Activated naive CD4-positive, alpha-beta T cell treated with anti-CD3 and anti-CD28 coated beads, Interleukin-2, amount 50 U/mL, for 72 hours (primary cell): ENCODE data around the gene GPR21. TPM values are rescaled to one million over a fixed set of nuclear protein-coding genes. Genes with fewer than 3 reads are reported as not detected.
A peak's percentile ranks its signal among the peaks of the same experiment; 100 is the strongest.

Experiments used
- ATAC-seq, 2 donors: fragments of 150-1000 bp; cut with Tn5 transposase; 2 replicates each; pipeline ENCODE4 v1.10.0; 2021; ENCODE audit warnings: mild to moderate bottlenecking in 2 of 2, moderate library complexity in 2 of 2
- DNase-seq, 2 donors: peaks; one replicate each; pipeline ENCODE4 v3.0.0; 2021 to 2022; ENCODE audit warnings: low spot score in 2 of 2
- H3K27ac Mint-ChIP-seq, 2 donors: one replicate each; pipeline ENCODE4 v1.8.0; 2022; ENCODE audit warnings: mild to moderate bottlenecking in 2 of 2, mixed read lengths in 2 of 2
- H3K36me3 Mint-ChIP-seq, 2 donors: one replicate each; pipeline ENCODE4 v1.8.0; 2022; ENCODE audit warnings: mixed read lengths in 2 of 2
- H3K9me3 Mint-ChIP-seq, 2 donors: one replicate each; pipeline ENCODE4 v1.8.0; 2022; ENCODE audit warnings: mixed read lengths in 2 of 2
- total RNA-seq, 2 donors: library from RNA; stranded (reverse); gene quantifications; one replicate each; pipeline ENCODE4 v1.2.3, GENCODE V29; 2022

The GPR21 gene
- total RNA-seq, 2 donors from 2014 or later = 0.23 to 1.7 TPM

DNA sequence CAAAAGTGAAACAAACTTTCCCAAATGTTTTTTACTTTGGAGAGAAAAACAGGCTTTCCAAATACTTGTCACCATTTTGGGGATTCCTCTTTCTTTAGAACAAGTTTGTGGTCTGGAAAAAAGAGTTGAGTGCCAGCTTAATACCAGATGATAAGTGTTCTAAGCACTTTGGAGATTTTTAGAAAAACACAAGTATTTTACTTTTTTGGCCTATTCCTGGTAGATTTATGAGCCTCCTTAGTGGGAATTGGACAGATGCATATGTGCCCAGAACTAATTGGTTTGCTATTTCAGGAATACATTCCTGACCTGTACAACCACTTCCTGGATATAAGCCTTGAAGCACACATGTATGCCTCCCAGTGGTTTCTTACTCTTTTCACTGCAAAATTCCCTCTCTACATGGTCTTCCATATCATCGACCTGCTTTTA, 40.5 kb downstream of the GPR21 start:
- DNase-seq (no peak), ATAC-seq (no peak)
- Mint-ChIP-seq H3K27ac (no peak overlapping the region), H3K9me3 (no peaks in the 10 kb centered on the region), H3K36me3 (peaks cover 0 to 13% of the 10 kb centered on the region in 2 donors)

DNA sequence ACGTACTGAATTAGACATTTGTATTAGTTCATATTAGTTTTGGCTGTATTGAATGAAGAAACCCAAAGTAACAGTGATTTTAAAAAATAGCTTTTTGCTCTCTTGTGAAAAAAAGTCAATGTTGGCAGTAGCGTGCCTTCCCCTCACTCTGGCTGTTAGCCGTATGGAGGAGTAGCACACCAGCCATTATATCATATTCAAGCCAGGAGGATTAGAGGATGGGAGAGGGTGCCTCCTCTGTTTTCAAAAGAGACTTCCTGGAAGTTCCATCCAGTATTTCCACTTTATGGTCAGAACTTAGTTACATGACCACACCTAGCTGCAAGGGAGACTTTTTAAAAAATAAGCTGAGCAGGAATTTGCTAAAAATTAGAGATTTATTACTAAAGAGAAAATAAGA, 41.2 kb downstream of the GPR21 start:
- ATAC-seq (no peak), DNase-seq (no peak)
- Mint-ChIP-seq H3K9me3 (no peaks in the 10 kb centered on the region), H3K36me3 (peaks cover 0 to 13% of the 10 kb centered on the region in 2 donors), H3K27ac (no peak overlapping the region)

DNA sequence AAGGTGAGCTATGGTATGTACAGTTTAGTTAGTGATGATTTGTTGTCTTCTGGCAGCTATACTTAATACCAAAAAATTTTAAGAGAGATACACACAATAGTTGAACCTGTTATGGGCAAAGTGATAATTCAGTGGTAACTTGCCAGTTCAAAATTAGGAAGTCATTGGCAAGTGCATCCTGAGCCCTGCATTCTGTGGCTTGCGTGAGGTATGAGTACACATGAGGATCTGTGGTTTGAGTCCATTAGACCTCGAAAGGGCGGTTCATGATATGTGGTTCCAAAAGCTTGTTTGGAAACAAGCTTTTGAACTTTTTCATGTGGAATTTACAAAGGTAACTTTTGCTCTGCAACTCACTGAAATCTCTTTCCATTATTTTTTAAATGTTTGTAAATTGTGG, 47.0 kb downstream of the GPR21 start:
- no peak for ATAC-seq
- DNase-seq = no peak
- H3K9me3 Mint-ChIP-seq = no peaks in the 10 kb centered on the region

DNA sequence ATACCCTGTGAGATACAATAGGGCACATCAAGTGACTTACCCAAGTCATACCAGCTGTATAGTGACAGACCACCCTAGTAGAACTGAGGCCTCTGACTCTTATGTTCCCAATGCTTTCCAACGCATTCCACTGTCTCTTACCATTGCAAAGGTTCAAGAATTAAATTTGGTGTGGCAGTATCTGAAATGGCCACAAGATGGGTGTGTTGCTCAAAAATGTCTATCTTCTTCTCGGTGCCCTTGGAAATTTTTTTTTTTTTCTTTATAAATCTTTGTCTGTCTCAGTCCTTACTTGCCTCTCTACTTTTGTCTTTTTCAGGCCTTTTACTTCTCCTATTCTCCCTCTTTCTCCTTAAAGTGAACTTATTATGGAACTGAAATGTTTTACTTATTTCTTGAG, 48.4 kb downstream of the GPR21 start:
- peaks cover 0 to 6% of the 10 kb centered on the region in 2 donors for H3K36me3 Mint-ChIP-seq
- DNase-seq (peak in 1 of 2 donors; percentile 19), ATAC-seq (no peak)
- no peaks in the 10 kb centered on the region for H3K9me3 Mint-ChIP-seq
- no peak overlapping the region for H3K27ac Mint-ChIP-seq

More for the DNA sequence above, 47.0 kb downstream of the GPR21 start:
- Mint-ChIP-seq H3K27ac (no peak overlapping the region), H3K36me3 (peaks cover 0 to 6% of the 10 kb centered on the region in 2 donors)

DNA sequence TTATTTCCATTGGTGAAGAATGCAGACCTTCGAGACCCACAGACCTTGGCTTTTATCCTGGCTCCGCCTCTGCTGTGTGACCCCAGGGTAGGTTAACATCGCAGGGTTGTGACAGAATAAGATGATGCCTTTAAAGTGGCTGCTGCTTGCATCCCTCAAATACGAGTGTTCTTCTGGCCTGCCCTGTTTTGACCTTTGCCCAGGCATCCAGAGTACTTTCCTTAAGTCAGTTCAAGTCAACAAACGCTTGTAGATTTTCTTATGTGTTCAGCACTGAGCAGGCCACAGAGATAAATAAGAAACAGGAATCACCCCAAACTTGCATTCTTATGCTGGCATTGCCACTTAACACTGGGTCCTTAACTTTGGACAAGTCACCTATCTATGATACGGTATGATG, 50.2 kb downstream of the GPR21 start:
- no peaks in the 10 kb centered on the region for H3K9me3 Mint-ChIP-seq
- H3K27ac Mint-ChIP-seq = no peak overlapping the region
- peaks cover 0 to 6% of the 10 kb centered on the region in 2 donors for H3K36me3 Mint-ChIP-seq
- ATAC-seq = no peak
- no peak for DNase-seq

DNA sequence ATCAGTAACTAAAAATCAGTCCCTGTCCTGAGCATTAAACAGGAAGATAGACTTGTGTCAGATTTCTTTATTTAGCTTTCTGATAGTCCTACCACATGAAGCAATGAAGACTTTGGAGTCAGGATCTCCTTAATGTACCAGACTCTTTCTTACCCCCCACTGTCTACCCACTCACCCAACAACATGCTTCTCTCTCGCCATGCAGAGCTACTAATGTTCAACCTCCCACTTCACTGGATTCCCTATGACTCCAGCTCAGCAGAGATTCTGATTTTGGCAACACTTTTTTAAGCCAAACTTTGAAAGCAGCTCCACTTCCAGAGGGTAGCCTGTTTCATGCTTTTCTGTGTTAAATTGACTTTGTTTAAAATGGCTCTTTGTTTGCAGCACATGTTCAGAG, 50.8 kb downstream of the GPR21 start:
- Mint-ChIP-seq H3K27ac (no peak overlapping the region), H3K36me3 (peaks cover 0 to 6% of the 10 kb centered on the region in 2 donors), H3K9me3 (no peaks in the 10 kb centered on the region)
- DNase-seq = no peak
- ATAC-seq = no peak

Other genes with a start within 250 kb of the GPR21 start
- not detected for gene OR5C1, start 244.7 kb upstream of the GPR21 start, total RNA-seq
- gene OR1K1, start 233.5 kb upstream of the GPR21 start, total RNA-seq = not detected
- gene PDCL, start 205.1 kb upstream of the GPR21 start, total RNA-seq = 10 to 100 TPM; 19.1 to 28.5 TPM
- gene RC3H2, start 128.3 kb upstream of the GPR21 start, total RNA-seq = 10 to 100 TPM; 30.5 to 38.6 TPM
- gene ZBTB6, start 120.3 kb upstream of the GPR21 start, total RNA-seq = 10 to 100 TPM in 1 of 2 donors, 1 to 10 TPM in 1; 8.2 to 18.7 TPM
- gene ZBTB26, start 102.2 kb upstream of the GPR21 start, total RNA-seq = 1 to 10 TPM; 6.6 to 7.7 TPM
- gene RABGAP1, start 92.6 kb upstream of the GPR21 start, total RNA-seq = 10 to 100 TPM; 35.6 to 44.2 TPM
- gene STRBP, start 234.9 kb downstream of the GPR21 start, total RNA-seq = 10 to 100 TPM; 31.1 to 34.1 TPM